ENCODE measurements around the gene DENND2D.

DENND2D gene

DNA sequence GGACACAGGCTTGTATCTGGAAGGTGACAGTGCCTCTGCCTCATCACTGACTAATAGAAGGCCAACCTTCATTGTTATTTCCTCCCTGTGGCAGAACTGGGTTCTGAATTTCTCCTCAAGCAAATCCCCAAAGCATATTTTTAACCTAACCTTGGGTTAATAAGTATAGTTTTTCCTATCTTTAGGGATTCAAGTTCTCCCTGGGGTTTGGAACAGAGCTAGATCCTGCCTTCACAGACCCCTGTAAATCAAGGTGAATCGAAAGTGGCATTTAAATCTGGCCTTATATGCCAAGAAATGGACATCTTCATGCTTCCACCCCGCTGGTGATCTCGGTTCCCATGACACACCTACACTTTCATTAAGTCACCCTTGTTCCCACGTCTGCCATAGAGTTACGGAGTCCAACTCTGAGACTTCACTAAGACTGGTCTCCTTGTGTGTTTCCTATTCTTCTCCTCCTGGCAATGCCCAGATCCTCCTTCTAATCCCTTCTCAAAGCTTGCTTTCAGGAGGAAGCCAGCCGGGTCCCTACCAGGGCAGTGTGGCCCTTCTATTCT, 22.8 kb upstream of the DENND2D start:
- DNase-seq, result no peak
- H3K4me1 ChIP-seq, result no peaks in the 10 kb centered on the region
- H3K9me3 ChIP-seq, result no peaks in the 10 kb centered on the region
- no peak overlapping the region for H3K4me3 ChIP-seq (ENCODE audit: low read depth, low read length)
- H3K27me3 ChIP-seq, result peaks cover 8% of the 10 kb centered on the region; the same call in 1 of the 2 replicates
- TF ChIP-seq, protein P1, sequence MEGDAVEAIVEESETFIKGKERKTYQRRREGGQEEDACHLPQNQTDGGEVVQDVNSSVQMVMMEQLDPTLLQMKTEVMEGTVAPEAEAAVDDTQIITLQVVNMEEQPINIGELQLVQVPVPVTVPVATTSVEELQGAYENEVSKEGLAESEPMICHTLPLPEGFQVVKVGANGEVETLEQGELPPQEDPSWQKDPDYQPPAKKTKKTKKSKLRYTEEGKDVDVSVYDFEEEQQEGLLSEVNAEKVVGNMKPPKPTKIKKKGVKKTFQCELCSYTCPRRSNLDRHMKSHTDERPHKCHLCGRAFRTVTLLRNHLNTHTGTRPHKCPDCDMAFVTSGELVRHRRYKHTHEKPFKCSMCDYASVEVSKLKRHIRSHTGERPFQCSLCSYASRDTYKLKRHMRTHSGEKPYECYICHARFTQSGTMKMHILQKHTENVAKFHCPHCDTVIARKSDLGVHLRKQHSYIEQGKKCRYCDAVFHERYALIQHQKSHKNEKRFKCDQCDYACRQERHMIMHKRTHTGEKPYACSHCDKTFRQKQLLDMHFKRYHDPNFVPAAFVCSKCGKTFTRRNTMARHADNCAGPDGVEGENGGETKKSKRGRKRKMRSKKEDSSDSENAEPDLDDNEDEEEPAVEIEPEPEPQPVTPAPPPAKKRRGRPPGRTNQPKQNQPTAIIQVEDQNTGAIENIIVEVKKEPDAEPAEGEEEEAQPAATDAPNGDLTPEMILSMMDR (IDR thresholded peaks at IDR 0.05; ENCODE audit: low read depth, low read length), result no peak
- no peaks in the 10 kb centered on the region for H3K36me3 ChIP-seq

DNA sequence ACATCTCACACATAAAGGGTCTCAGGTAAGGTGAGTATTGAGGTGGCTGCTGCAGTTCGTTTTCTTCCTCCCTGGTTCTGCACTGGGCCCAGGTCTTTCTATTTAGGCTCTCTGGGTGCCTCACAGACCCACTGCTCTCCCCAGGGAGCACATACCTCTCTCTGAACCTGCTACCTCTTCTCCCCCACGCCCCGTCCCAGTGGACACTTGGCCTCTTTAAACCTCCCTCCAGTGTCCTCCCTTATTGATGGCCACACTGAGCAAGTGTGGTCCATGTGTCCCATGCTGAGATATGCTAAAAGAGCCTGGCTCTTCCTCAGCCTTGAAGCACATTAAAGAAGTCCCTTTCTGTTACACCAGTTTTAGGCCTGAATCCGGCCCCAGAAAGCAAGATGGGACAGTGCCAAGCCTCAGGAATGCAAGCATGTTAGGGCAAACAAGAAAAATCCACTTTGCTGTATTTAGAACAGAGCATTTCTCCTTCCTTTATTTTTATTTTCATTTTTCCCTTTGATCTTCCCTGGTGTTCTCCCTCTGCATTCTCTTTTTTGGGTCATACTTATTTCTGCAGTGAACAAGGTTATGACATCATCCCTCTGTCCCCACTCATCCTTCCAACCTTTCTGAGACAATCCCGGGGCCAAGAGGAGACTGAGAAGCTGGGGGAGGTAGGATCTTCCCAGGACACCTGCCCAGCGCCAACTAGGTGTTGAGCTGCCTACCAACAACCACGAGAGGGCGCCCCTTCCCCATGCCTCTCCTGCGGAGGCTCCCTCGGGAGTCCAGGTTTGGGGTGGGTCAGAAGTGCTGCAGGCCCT, 22.1 kb upstream of the DENND2D start:
- H3K4me3 ChIP-seq (ENCODE audit: low read depth, low read length), result no peak overlapping the region
- no peaks in the 10 kb centered on the region for H3K4me1 ChIP-seq
- TF ChIP-seq, protein P1 (IDR thresholded peaks at IDR 0.05; ENCODE audit: low read depth, low read length), result peak; percentile 97

DNA sequence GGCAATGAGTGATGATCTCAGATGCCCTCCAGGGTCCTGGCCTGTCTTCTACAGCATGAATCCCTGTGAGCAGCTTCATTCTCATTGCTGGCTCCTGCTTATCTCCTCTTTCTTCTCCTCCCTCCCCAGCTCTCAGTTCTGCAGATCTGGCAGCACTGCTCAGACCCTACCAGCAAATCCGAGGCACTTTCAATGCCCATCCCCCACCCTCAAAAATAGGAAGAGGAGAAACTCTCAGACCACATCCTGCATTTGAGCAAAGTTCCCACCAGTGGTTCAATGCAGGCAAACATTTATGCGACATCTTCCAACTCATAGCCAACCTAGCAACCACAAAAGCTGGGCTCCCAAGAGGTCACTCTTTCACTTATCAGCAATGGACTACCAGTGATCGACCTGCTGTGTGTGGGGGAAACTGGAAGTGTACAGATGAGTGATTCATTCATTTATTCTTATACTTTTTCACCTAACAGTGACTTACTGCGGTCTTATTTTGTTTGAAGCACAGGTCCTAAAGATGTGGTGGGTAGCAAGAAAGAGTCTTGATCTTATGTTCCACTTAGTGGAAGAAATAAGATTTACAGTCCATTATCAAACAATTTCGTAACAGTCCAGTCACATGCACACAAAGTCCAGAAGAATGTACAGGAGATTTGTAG, 21.3 kb upstream of the DENND2D start:
- Histone ChIP-seq H3K9me3 (no peaks in the 10 kb centered on the region), H3K4me3 (ENCODE audit: low read depth, low read length) (no peak overlapping the region), H3K36me3 (no peaks in the 10 kb centered on the region), H3K4me1 (no peaks in the 10 kb centered on the region), H3K27me3 (peaks cover 4% of the 10 kb centered on the region; the same call in 1 of the 2 replicates)
- TF ChIP-seq, protein P1 (IDR thresholded peaks at IDR 0.05; ENCODE audit: low read depth, low read length), result no peak
- peak; percentile 28 for DNase-seq

More for the DNA sequence above, 22.1 kb upstream of the DENND2D start:
- DNase-seq, result peak; percentile 86
- Histone ChIP-seq H3K36me3 (no peaks in the 10 kb centered on the region), H3K27me3 (peaks cover 7% of the 10 kb centered on the region; the same call in 1 of the 2 replicates), H3K9me3 (no peaks in the 10 kb centered on the region)

DNA sequence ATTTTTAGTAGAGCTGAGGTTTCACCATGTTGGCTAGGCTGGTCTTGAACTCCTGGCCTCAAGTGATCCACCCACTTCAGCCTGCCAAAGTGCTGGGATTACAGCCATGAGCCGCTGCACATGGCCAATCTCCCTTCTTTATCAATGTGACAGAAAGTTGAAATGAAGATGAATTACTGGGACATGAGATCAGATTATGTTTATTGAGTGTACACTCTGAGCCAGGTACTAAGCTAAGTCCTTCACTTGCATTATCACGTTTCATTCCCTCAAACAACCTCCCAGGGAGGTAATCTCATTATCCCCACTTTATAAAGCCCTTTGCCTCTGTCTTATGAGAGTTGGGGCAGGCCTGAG, 20.8 kb upstream of the DENND2D start:
- no peak overlapping the region for H3K4me3 ChIP-seq (ENCODE audit: low read depth, low read length)
- H3K36me3 ChIP-seq, result no peaks in the 10 kb centered on the region
- H3K4me1 ChIP-seq, result no peaks in the 10 kb centered on the region
- TF ChIP-seq, protein P1 (IDR thresholded peaks at IDR 0.05; ENCODE audit: low read depth, low read length), result no peak
- peaks cover 4% of the 10 kb centered on the region; the same call in 1 of the 2 replicates for H3K27me3 ChIP-seq
- DNase-seq, result no peak
- H3K9me3 ChIP-seq, result no peaks in the 10 kb centered on the region

DNA sequence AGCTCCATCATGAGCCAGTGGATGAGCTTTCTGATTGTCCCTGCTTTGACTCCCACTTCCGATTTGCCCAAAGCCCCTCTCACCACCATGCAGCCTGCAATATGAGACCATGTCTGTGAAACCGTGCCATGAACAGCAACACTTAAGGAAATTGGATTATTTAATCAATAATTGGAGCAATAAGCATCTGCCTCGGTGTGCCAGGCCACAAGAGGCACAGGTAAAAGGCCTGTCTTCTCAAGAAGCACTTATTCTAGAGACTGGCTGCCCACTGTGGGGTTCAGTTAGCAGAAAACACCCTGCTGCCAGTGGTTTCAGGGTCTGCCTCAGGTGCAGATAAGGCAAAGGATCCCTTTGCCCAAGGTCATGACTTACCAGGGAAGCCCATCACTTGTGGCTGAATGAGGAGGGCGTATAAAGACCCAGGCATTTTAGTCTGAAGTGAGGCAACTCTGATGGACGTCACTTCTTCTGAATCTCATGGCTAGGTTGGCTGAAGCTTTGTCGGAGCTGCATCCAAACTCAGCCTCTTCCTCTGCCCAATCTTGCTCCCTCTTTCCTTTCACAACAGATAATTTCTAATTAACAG, 19.9 kb upstream of the DENND2D start:
- Histone ChIP-seq H3K9me3 (no peaks in the 10 kb centered on the region), H3K4me3 (ENCODE audit: low read depth, low read length) (no peak overlapping the region), H3K36me3 (no peaks in the 10 kb centered on the region), H3K4me1 (no peaks in the 10 kb centered on the region), H3K27me3 (peaks cover 4% of the 10 kb centered on the region; the same call in 1 of the 2 replicates)
- TF ChIP-seq, protein P1 (IDR thresholded peaks at IDR 0.05; ENCODE audit: low read depth, low read length), result no peak
- no peak for DNase-seq

Data from BE2C (cell line).